Peyer's patch (tissue), 4 donors: ENCODE measurements around the gene GTPBP6.

Experiments
- CTCF ChIP-seq, 6 experiments: fragments of 450-650 bp in 4 of 6; fragments of 200-600 bp in 2 of 6; sonication (generic) in 1 of 6; IDR thresholded peaks; one replicate each; pipeline ENCODE4 v1.5.1; 2017 to 2019; ENCODE audit warnings: antibody characterized with exemption in 6 of 6, mild to moderate bottlenecking in 3 of 6, moderate library complexity in 1 of 6
- POLR2A ChIP-seq, 2 donors: fragments of 450-650 bp; IDR thresholded peaks; one replicate each; pipeline ENCODE4 v1.5.1; 2017; ENCODE audit warnings: antibody characterized with exemption in 2 of 2, mild to moderate bottlenecking in 2 of 2, moderate library complexity in 2 of 2

GRCh38 chrX:341541-342101 lies 23.0 kb upstream of the GTPBP6 start:
- TF ChIP-seq CTCF (IDR thresholded peaks at IDR 0.05), result no peak
- TF ChIP-seq POLR2A (IDR thresholded peaks at IDR 0.05), result no peak
